HG02588 (cell line): ENCODE measurements around the gene SDCBP2.
"Not testable (repeated sequence)": the region's sequence is repeated elsewhere in the genome, so short reads cannot be mapped to it uniquely, and the experiment has no call there.

ENCODE experiments used
- ATAC-seq: cut with Tn5 transposase; IDR thresholded peaks from one replicate; pipeline ENCODE4 v1.9.1; 2021; ENCODE audit warnings: mild to moderate bottlenecking, moderate library complexity; ENCODE audit not compliant: unreplicated experiment

SDCBP2 gene

GRCh38 chr20:1360094-1360846 is 31.3 kb upstream of the SDCBP2 start:
- ATAC-seq = no peak

DNA sequence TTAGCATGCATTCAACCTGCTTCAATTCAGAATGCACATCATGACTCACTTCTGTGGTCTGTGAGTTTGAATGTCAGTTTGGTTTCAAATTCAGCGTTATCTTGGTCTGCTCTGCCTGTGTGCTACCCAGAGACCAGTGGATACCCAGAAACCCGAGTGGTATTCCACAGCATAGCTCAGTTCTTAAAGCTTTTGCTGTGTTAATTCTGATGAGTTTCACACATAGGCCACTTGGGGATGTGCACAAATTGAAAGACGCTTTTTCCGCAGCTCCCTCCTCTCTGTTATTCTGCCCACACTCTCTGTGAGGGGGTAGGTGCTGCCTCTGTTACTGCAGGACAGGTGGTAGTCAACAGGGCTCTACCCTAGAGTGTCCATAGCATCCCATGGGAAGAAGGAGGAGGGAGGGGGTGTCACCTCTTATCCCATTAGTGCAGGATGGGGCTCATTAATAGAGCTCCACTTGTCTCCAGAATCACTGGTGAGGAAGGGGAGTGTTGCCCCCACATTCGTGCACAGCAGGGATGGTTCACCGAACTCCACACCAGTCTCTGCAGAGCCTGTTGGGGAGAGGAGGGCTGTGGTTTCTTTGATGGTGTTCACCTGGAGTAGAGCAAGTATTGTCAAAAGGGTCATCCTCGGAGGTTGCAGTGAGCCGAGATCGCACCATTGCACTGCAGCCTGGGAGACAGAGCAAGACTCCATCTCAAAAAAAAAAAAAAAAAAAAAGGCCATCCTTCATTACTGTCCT is 29.2 kb upstream of the SDCBP2 start:
- ATAC-seq = no peak

DNA sequence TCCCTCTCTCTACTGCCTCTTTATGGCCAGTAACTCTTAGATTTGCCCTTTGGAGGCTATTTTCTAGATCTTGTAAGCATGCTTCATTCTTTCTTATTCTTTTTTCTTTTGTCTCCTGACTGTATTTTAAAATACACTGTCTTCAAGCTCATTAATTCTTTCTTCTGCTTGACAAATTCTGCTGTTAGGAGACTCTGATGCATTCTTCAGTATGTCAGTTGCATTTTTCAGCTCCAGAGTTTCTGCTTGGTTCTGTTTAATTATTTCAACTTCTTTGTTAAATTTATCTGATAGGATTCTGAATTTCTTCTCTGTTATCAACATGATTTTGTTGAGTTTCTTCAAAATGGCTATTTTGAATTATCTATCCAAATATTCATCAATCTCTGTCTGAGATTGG is 25.0 kb upstream of the SDCBP2 start:
- no peak for ATAC-seq

- ATAC-seq = no peak
These were observed 17.5 kb upstream of the SDCBP2 start for GRCh38 chr20:1346315-1346969.

DNA sequence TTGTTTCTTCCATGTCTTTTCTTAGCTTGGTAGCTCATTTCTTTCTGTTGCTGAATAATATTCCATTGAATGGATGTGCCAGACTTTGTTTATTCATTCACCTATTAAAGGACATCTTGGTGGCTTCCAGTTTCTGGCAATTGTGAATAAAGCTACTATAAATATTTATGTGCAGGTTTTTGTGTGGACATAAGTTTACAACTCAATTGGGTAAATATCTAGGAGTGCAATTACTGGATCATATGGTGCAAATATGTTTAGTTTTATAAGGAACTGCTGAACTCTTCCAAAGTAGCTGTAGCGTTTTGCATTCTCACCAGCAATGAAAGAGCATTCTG is 16.8 kb upstream of the SDCBP2 start:
- no peak for ATAC-seq

GRCh38 chr20:1345030-1345755 is 16.3 kb upstream of the SDCBP2 start:
- ATAC-seq = no peak

DNA sequence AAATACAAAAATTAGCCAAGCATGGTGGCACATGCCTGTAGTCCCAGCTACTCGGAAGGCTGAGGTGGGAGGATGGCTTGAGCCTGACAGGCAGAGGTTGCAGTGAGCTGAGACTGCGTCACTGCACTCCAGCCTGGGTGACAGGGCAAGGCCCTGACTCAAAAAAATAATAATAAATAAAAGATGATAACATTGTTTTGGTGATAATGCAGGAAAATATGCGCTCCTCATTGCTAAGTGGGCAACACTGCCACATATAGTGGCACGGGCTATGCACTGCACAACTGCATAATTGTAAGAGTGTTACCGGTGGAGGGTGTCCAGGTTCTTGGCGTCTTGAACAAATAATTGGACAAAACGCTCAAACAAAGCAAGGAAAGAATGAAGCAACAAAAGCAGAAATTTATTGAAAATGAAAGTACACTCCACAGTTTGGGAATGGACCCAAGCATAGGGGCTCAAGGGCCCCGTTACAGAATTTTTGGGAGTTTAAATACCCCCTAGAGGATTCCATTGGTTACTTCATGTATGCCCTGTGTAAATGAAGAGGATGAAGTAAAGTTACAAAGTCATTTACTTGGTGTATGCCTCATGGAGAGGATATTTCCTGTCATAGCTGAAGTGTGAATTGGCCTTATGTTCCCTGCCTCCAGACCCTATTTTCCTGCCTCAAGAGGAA is 14.6 kb upstream of the SDCBP2 start:
- ATAC-seq = not testable (repeated sequence)

DNA sequence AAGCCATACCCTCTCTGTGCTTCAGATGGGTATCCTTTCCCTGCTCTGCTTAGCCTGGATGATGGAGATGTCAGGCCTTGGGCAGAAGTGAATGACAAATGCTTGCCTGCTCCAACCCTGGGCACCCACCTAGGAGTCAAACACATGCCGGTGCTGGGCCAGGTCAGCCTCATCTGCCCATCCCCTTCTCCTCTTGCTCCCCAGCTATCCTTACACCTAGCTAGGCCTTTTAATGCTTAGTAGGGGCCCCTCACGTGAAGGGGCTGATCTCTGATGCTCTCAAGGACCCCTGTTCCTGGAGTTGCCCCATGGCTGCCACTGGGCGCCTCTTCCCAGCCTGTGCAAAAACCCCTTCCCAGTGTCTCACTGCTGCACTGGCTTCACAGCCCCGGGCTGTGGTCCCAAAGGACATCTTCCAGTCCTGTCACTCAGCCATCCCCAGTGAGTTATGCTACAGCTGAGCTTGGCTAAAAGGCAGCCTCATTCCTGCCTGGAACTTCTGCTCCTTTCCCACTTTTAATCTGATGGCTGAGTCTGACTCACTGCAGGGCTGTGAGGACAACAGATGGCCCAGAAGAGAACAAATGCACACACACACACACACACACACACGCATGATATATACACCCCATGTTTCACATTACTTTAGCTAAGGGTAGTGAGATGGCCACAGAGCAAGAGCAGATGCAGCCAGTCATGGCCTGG is 12.8 kb upstream of the SDCBP2 start:
- ATAC-seq = no peak

DNA sequence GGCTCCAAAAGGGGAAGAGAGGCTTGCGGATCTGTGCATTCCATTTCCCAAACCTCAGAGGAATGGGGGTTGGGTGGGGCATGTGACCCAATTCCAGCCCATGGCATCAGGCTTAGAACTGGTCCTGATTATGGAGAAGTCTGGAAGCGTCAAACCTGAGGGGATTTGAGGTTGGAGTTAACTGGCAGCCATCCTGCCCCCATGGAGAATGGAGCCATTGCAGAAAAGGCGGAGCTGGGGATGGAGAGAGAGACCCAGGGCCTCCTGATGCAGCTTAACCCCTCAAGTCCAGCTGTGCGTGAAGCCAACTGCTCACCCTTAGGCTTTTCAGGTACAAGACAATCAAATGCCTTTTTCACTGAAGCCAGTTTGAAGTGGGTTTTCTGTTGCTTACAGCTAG is 9.9 kb upstream of the SDCBP2 start:
- ATAC-seq = no peak

GRCh38 chr20:1338096-1338495 is 9.2 kb upstream of the SDCBP2 start:
- no peak for ATAC-seq

DNA sequence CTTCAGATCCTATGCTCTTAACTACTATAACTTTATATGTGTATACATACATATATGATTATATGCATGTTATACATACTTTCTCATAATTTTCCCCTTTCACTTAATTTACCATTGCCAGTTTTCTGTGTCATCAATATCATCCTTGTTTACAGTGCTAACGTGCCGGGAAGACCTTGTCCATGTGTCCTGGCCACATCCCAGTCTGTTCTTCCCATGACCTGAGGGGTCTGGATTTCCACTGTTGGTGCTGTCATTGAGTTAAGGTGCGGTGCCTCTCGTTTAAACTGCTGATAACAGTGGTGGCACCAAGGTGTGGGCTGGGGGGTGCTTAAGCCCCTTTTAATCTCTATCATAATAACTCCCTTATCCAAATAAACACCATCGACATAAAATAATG is 8.5 kb upstream of the SDCBP2 start:
- ATAC-seq = no peak

DNA sequence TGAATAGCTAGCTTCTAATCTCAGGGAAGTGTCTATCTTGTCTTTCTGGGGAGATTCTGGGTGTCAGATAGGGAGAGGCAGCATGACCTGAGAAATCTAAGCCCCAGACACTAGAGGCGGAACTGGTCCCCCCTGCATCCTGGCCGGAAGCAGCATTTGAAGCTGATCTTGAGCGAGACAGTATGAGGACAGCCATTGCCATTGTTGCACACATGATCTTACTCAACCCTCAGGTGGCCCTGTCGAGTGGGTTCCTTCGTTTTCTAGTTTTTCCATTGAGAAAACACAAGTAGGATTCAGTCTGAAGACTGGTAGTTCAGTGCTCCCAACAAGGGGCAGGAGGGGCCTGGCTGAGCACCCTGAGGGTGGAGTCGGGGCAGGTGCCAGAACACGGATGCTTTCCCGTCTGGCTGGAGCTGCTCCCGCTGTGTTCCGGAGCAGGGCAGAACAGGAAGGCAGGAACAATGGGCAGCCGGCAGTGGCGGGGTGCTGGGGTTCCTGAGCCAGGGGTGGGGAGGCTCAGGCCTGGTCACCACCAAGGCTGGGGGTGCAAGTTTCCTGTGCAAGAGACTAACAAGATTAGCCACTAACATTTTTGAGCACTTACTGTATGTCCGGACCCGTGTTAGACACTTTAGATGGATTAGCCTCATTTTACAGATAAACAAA is 7.9 kb upstream of the SDCBP2 start:
- no peak for ATAC-seq

GRCh38 chr20:1335961-1336698 is 7.2 kb upstream of the SDCBP2 start:
- no peak for ATAC-seq

DNA sequence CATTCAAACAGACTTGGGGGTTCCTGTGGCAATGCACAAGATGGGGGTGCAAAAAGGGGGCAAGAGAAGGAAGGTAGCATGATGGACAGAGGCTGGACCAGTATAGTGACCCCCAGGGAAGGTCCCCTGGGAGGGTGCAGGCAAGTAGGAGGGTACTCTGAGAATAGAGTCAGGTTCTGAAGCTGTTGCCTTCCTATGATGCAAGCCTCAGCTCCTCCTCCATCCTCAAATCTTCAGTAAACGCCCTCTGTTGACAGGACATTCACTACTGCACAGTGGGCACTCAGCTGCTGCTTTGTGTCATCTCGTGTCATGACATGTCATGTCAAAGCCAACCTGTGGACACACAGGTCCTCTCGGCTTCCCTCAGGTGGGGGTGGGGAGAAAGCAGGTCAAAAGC is 5.8 kb upstream of the SDCBP2 start:
- ATAC-seq = no peak

DNA sequence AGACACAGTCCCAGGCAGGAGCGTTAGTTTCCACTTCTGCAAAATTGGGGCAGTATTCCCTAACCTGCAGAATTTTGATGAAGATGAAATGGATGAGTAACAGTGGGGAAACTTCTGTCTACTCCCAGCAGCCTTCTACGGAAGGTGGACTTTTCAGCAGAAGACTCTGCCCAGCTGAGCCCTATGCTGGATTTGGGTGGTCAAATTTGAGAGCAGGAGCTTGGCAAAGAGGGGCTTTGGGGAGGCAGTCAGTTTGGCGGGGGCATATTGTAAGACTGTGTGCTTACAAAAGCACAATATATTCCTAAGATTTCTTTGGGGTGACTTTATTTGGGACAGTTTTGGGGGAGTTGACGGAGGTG is 5.4 kb upstream of the SDCBP2 start:
- ATAC-seq = no peak

DNA sequence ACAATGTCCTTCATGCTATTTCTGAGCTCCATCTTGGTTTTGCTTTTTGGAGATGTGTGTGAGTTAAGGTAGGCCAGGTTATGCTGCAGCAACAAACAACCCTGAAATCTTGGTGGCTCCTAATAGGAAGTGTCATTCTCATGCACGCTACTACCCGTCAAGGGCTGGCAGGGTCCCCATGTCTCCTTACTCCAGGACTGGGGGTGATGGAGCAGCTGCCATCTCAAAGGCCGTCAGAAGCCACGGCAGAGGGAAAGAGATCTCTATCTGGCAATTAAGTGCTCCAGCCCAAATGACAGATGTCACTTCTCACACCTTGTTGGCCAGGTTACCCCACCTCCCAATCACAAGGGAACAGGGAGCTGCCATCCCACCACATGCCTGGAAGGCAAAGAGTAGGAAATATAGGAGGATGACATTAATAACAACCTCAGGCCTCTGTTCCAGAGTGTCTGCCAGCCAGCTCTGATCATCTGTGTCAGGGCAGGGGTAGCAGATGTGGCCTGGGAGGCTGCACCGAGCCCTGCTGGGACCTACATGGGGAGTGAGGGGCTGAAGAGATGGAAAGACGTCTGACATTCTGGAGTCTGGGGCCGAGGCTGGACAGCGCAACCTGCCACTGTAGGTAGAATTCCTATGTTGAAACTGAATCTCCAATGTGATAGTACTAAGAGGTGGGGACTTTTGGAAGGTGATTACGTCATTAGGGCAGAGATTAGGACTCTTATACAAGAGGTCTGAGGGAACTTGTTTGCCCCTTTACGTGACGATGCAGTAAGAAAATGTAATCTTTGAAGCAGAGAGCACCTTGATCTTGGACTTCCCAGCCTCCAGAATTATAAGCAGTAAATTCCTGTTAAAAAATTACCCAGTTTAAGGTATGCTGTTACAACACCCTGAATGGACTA is 4.8 kb upstream of the SDCBP2 start:
- ATAC-seq = no peak

DNA sequence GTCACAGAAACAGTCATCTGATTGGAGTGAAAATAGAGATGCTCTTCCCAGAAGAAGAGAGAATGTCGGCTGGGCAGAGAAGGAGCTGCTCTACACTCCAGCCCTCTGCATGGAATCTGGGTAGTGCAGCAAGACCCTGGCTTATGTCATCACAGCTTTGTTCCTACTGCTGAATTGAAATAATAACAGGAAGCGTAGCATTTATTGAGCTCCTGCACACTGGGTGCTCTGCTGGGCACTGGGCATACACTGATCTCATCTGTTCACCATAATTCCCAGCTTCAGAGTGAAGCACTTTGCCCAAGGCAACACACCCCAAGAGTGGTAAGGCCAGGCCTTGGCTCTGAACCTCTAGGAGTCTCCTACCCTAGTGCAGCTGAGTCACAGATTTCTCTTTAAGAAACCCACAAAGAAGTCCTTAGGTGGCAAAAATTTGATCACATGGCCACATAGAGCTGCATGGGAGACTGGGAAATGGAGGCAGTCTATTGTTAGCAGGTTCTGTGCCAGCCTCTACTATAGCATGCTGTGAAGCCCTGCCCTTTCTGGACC is 3.9 kb upstream of the SDCBP2 start:
- no peak for ATAC-seq
